ENCODE results near the gene ARHGEF17.

The ARHGEF17 gene

DNA sequence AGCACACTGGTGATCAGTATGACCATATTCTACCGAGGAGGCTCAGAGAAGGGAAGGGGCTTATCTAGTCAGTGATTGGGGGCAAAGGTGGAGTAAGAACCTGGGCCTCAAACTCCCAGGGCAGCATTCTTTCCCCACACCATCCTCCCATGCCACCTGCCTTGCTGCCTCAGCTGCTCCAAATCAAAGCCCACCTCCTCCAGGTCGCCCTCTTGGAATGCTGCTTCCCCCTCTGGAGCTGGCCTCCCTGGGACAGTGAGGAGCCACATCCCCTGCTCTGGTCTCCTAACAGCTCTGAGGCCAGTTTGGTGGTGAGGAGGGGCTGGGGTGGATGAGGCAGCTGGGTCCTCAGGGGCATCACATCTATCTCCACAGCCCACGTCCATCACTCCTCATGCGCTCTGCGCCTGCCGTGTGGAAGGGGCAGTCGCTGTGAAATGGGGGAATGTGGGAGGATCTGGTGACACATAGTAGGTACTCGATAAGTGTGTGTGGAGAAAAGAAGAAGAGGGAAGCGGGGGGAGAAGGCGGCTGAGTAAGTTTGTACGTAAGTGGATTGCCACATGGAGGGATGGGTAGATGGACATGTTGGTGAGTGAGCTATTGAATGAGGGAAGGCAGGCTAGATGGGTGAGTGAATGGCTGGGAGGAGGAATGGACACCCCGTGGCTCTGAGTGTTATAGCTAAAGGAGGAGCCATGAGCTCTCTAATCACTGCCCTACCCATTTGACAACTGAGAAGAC is 16.1 kb upstream of the ARHGEF17 start:
- Histone ChIP-seq H3K27ac (ENCODE audit: low read depth, low read length) (no peak overlapping the region), H3K4me3 (ENCODE audit: low read length) (no peak overlapping the region), H3K79me2 (ENCODE audit: control insufficient read depth, low read length) (no peaks in the 10 kb centered on the region), H3K9me3 (ENCODE audit: control insufficient read depth, insufficient read depth, low read length) (no peaks in the 10 kb centered on the region), H3K27me3 (ENCODE audit: control insufficient read depth, low read length) (0 out of 2 replicates have a peak, but pooled peaks cover 6% of the 10 kb centered on the region), H3K4me2 (ENCODE audit: low read length) (no peak overlapping the region), H4K20me1 (ENCODE audit: control insufficient read depth, insufficient read depth, low read depth, low read length) (no peaks in the 10 kb centered on the region), H3F3A (ENCODE audit: control insufficient read depth, insufficient read depth) (no peaks in the 10 kb centered on the region), H3K9me2 (replicated peaks; ENCODE audit: control insufficient read depth, low read length) (no peaks in the 10 kb centered on the region), H3K4me1 (ENCODE audit: control insufficient read depth, low read length) (peaks cover 23% of the 10 kb centered on the region), H3K36me3 (ENCODE audit: control insufficient read depth, low read length) (no peaks in the 10 kb centered on the region)
- no peak for TF ChIP-seq EZH2phosphoT487 (IDR thresholded peaks at IDR 0.05; ENCODE audit: borderline replicate concordance, low read length)
- TF ChIP-seq, protein P1, sequence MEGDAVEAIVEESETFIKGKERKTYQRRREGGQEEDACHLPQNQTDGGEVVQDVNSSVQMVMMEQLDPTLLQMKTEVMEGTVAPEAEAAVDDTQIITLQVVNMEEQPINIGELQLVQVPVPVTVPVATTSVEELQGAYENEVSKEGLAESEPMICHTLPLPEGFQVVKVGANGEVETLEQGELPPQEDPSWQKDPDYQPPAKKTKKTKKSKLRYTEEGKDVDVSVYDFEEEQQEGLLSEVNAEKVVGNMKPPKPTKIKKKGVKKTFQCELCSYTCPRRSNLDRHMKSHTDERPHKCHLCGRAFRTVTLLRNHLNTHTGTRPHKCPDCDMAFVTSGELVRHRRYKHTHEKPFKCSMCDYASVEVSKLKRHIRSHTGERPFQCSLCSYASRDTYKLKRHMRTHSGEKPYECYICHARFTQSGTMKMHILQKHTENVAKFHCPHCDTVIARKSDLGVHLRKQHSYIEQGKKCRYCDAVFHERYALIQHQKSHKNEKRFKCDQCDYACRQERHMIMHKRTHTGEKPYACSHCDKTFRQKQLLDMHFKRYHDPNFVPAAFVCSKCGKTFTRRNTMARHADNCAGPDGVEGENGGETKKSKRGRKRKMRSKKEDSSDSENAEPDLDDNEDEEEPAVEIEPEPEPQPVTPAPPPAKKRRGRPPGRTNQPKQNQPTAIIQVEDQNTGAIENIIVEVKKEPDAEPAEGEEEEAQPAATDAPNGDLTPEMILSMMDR (IDR thresholded peaks at IDR 0.05; ENCODE audit: low read depth, low read length, poor library complexity, severe bottlenecking), result no peak

DNA sequence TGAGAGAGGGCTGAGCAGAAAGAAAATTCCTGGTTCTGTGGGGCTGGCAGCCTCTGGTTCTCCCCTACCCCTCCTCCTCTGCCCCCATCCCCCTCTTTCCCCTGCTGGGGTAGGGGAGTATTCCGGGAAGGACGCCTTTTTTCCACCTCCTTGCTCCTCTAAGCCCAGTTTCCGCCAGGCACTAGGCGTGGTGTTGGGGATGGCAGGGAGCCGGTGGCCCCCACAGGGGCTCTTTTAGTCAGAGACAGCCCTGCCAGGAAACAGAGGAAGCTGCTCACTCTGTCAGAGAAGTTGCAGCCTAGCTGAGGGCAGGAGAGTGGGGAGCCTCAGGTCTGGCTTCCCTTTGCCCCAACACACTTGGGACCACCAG is 15.6 kb upstream of the ARHGEF17 start:
- H3K79me2 ChIP-seq (ENCODE audit: control insufficient read depth, low read length), result no peaks in the 10 kb centered on the region
- H3K4me3 ChIP-seq (ENCODE audit: low read length), result no peak overlapping the region
- H3K36me3 ChIP-seq (ENCODE audit: control insufficient read depth, low read length), result no peaks in the 10 kb centered on the region
- 0 out of 2 replicates have a peak, but pooled peaks cover 6% of the 10 kb centered on the region for H3K27me3 ChIP-seq (ENCODE audit: control insufficient read depth, low read length)
- H3K4me2 ChIP-seq (ENCODE audit: low read length), result no peak overlapping the region
- no peaks in the 10 kb centered on the region for H4K20me1 ChIP-seq (ENCODE audit: control insufficient read depth, insufficient read depth, low read depth, low read length)
- TF ChIP-seq EZH2phosphoT487 (IDR thresholded peaks at IDR 0.05; ENCODE audit: borderline replicate concordance, low read length), result no peak
- TF ChIP-seq, protein P1 (IDR thresholded peaks at IDR 0.05; ENCODE audit: low read depth, low read length, poor library complexity, severe bottlenecking), result no peak
- H3K9me2 ChIP-seq (replicated peaks; ENCODE audit: control insufficient read depth, low read length), result no peaks in the 10 kb centered on the region
- no peaks in the 10 kb centered on the region for H3F3A ChIP-seq (ENCODE audit: control insufficient read depth, insufficient read depth)
- peaks cover 23% of the 10 kb centered on the region for H3K4me1 ChIP-seq (ENCODE audit: control insufficient read depth, low read length)
- H3K9me3 ChIP-seq (ENCODE audit: control insufficient read depth, insufficient read depth, low read length), result no peaks in the 10 kb centered on the region
- no peak overlapping the region for H3K27ac ChIP-seq (ENCODE audit: low read depth, low read length)

DNA sequence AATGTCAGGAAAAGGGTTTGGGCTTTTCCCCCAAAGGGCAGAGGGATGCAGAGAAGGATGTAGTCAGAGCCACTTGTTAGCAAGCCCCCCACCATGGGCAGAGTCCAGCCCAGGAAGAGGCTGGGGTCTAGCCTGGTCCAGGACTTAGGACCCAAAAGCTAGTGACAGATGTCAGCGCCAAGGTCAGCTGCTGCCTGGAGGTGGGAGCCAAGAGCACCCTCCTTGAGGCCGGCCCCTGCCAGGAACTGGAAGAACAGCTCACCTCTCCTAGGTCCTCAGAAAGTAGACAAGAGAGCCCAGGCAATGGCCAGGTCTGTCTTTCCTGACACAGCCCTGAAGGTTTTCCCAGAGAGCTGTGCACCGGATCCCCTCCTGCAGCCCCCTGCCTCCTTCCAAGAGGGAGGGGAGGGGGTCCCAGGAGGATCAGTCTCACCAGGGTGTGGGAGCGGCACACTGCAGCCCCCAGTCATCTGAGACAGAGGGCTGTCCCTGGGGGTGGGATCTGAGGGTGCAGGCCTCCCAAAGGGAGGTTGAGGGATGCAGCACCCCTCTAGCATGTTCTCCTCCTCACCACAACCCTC is 14.6 kb upstream of the ARHGEF17 start:
- H3K4me1 ChIP-seq (ENCODE audit: control insufficient read depth, low read length), result peaks cover 14% of the 10 kb centered on the region
- H3K36me3 ChIP-seq (ENCODE audit: control insufficient read depth, low read length), result no peaks in the 10 kb centered on the region
- no peak overlapping the region for H3K4me2 ChIP-seq (ENCODE audit: low read length)
- no peak overlapping the region for H3K27ac ChIP-seq (ENCODE audit: low read depth, low read length)
- 0 out of 2 replicates have a peak, but pooled peaks cover 6% of the 10 kb centered on the region for H3K27me3 ChIP-seq (ENCODE audit: control insufficient read depth, low read length)
- H3F3A ChIP-seq (ENCODE audit: control insufficient read depth, insufficient read depth), result no peaks in the 10 kb centered on the region
- H4K20me1 ChIP-seq (ENCODE audit: control insufficient read depth, insufficient read depth, low read depth, low read length), result no peaks in the 10 kb centered on the region
- H3K9me3 ChIP-seq (ENCODE audit: control insufficient read depth, insufficient read depth, low read length), result no peaks in the 10 kb centered on the region
- H3K79me2 ChIP-seq (ENCODE audit: control insufficient read depth, low read length), result no peaks in the 10 kb centered on the region
- no peak overlapping the region for H3K4me3 ChIP-seq (ENCODE audit: low read length)
- H3K9me2 ChIP-seq (replicated peaks; ENCODE audit: control insufficient read depth, low read length), result no peaks in the 10 kb centered on the region
- TF ChIP-seq EZH2phosphoT487 (IDR thresholded peaks at IDR 0.05; ENCODE audit: borderline replicate concordance, low read length), result no peak

DNA sequence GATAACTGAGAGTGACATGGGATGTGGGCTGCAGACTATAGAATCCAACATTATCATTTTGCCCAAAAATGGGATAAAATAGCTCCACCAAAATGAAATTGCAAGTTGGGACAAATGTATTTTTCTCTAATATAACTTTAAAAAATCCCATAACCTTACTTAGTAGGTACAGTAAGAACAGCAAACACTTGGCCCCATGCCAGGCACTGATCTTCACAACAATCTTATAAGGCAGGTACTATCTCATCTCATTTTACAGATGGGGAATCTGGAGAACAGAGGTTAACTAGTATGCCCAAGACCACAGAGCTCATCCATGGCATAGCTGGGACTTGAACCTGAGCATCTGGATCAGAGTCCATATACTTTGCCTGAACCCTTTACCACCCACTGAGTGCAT is 13.5 kb upstream of the ARHGEF17 start:
- no peak overlapping the region for H3K4me2 ChIP-seq (ENCODE audit: low read length)
- H3K27ac ChIP-seq (ENCODE audit: low read depth, low read length), result no peak overlapping the region
- TF ChIP-seq, protein P1 (IDR thresholded peaks at IDR 0.05; ENCODE audit: low read depth, low read length, poor library complexity, severe bottlenecking), result no peak
- no peak for TF ChIP-seq EZH2phosphoT487 (IDR thresholded peaks at IDR 0.05; ENCODE audit: borderline replicate concordance, low read length)
- H3K4me3 ChIP-seq (ENCODE audit: low read length), result no peak overlapping the region
- no peaks in the 10 kb centered on the region for H3K9me2 ChIP-seq (replicated peaks; ENCODE audit: control insufficient read depth, low read length)
- peaks cover 2% of the 10 kb centered on the region for H3K4me1 ChIP-seq (ENCODE audit: control insufficient read depth, low read length)
- H3K36me3 ChIP-seq (ENCODE audit: control insufficient read depth, low read length), result no peaks in the 10 kb centered on the region
- H3K27me3 ChIP-seq (ENCODE audit: control insufficient read depth, low read length), result 0 out of 2 replicates have a peak, but pooled peaks cover 6% of the 10 kb centered on the region
- no peaks in the 10 kb centered on the region for H3F3A ChIP-seq (ENCODE audit: control insufficient read depth, insufficient read depth)
- H4K20me1 ChIP-seq (ENCODE audit: control insufficient read depth, insufficient read depth, low read depth, low read length), result no peaks in the 10 kb centered on the region
- no peaks in the 10 kb centered on the region for H3K9me3 ChIP-seq (ENCODE audit: control insufficient read depth, insufficient read depth, low read length)
- H3K79me2 ChIP-seq (ENCODE audit: control insufficient read depth, low read length), result no peaks in the 10 kb centered on the region
